Colonic mucosa (tissue), 4 donors: ENCODE measurements around the gene OR11H6. TPM values are rescaled to one million over a fixed set of nuclear protein-coding genes. Genes with fewer than 3 reads are reported as not detected.
"Not testable (repeated sequence)": the region's sequence is repeated elsewhere in the genome, so short reads cannot be mapped to it uniquely, and the experiment has no call there.

ENCODE experiments used
- DNase-seq: peaks from one replicate; pipeline ENCODE4 v3.0.0-alpha.2; 2020
- H3K27ac ChIP-seq: fragments of 200-600 bp; one replicate; pipeline ENCODE4 v1.8.0; 2021
- H3K27me3 ChIP-seq: fragments of 200-600 bp; one replicate; pipeline ENCODE4 v1.8.0; 2021
- H3K36me3 ChIP-seq: fragments of 200-600 bp; one replicate; pipeline ENCODE4 v1.8.0; 2021
- H3K4me1 ChIP-seq: fragments of 200-600 bp; one replicate; pipeline ENCODE4 v1.8.0; 2021; ENCODE audit warnings: mild to moderate bottlenecking
- H3K4me3 ChIP-seq: fragments of 200-600 bp; one replicate; pipeline ENCODE4 v1.8.0; 2021
- H3K9ac ChIP-seq, 2 donors: one replicate each; pipeline ENCODE4 v1.7.0; 2013; ENCODE audit warnings: control low read depth in 2 of 2, low read depth in 2 of 2, low read length in 2 of 2
- H3K9me3 ChIP-seq: fragments of 200-600 bp; one replicate; pipeline ENCODE4 v1.8.0; 2021
- CTCF ChIP-seq: fragments of 200-600 bp; IDR thresholded peaks from one replicate; pipeline ENCODE4 v1.8.0; 2022; ENCODE audit warnings: antibody characterized with exemption, mild to moderate bottlenecking
- intact Hi-C: fragments of 100-400 bp; cut with DNase I; formaldehyde crosslinking; loops from one replicate; pipeline ENCODE4 v1.14.1; 2022
- total RNA-seq, 2 donors: library from RNA; stranded (reverse); fragmentation: NEBNext Ultra II Directional in 1 of 2; extraction: Animal tissue kit (Norgen Biotek cat#: 25700) in 1 of 2; gene quantifications; one replicate each; pipeline ENCODE4 v1.2.1, GENCODE V29; 2021
- donor health status: healthy.
- donor health status: DM: no; HTN: no; CAD: no.
- donor health status: DM: no; HTN: no; CAD: no.

Gene OR11H6
- total RNA-seq, 2 donors from 2014 or later: not detected

- intact Hi-C loops: no loop called here
- Histone ChIP-seq H3K4me3 (no peak overlapping the region), H3K27ac (no peak overlapping the region)
Observed at GRCh38 chr14:20195911-20196310, 27.6 kb upstream of the OR11H6 start.

GRCh38 chr14:20197459-20197858, 26.1 kb upstream of the OR11H6 start:
- Histone ChIP-seq H3K4me1 (no peaks in the 10 kb centered on the region), H3K27ac (no peak overlapping the region), H3K36me3 (no peaks in the 10 kb centered on the region), H3K4me3 (no peak overlapping the region), H3K9ac (no peak overlapping the region), H3K9me3 (no peaks in the 10 kb centered on the region), H3K27me3 (no peaks in the 10 kb centered on the region)
- TF ChIP-seq CTCF: no peak
- intact Hi-C loops: no loop called here
- no peak for DNase-seq

More at GRCh38 chr14:20195911-20196310, 27.6 kb upstream of the OR11H6 start:
- Histone ChIP-seq H3K36me3 (no peaks in the 10 kb centered on the region), H3K9me3 (no peaks in the 10 kb centered on the region), H3K27me3 (no peaks in the 10 kb centered on the region), H3K9ac (no peak overlapping the region), H3K4me1 (no peaks in the 10 kb centered on the region)
- no peak for TF ChIP-seq CTCF
- DNase-seq: no peak

GRCh38 chr14:20198991-20199390, 24.5 kb upstream of the OR11H6 start:
- H3K36me3 ChIP-seq: no peaks in the 10 kb centered on the region
- no peak overlapping the region for H3K9ac ChIP-seq
- H3K27ac ChIP-seq: no peak overlapping the region
- no peaks in the 10 kb centered on the region for H3K4me1 ChIP-seq
- intact Hi-C loops: no loop called here
- no peaks in the 10 kb centered on the region for H3K27me3 ChIP-seq
- no peaks in the 10 kb centered on the region for H3K9me3 ChIP-seq
- TF ChIP-seq CTCF: no peak
- no peak for DNase-seq
- no peak overlapping the region for H3K4me3 ChIP-seq

GRCh38 chr14:20204721-20205120, 18.8 kb upstream of the OR11H6 start:
- H3K9me3 ChIP-seq: no peaks in the 10 kb centered on the region
- no peak overlapping the region for H3K27ac ChIP-seq
- DNase-seq: no peak
- no peak overlapping the region for H3K9ac ChIP-seq
- H3K27me3 ChIP-seq: no peaks in the 10 kb centered on the region
- H3K4me3 ChIP-seq: no peak overlapping the region
- no peak for TF ChIP-seq CTCF
- no peaks in the 10 kb centered on the region for H3K36me3 ChIP-seq
- H3K4me1 ChIP-seq: no peaks in the 10 kb centered on the region
- intact Hi-C loops: no loop called here

GRCh38 chr14:20209595-20209994, 13.9 kb upstream of the OR11H6 start:
- no peak for TF ChIP-seq CTCF
- no peaks in the 10 kb centered on the region for H3K4me1 ChIP-seq
- no peak overlapping the region for H3K9ac ChIP-seq
- no peaks in the 10 kb centered on the region for H3K36me3 ChIP-seq
- H3K27me3 ChIP-seq: no peaks in the 10 kb centered on the region
- intact Hi-C loops: no loop called here
- H3K4me3 ChIP-seq: no peak overlapping the region
- no peak overlapping the region for H3K27ac ChIP-seq
- H3K9me3 ChIP-seq: no peaks in the 10 kb centered on the region
- DNase-seq: no peak

- H3K4me1 ChIP-seq, H3K9me3 ChIP-seq, DNase-seq, H3K27ac ChIP-seq, intact Hi-C loops, H3K36me3 ChIP-seq, H3K27me3 ChIP-seq, H3K9ac ChIP-seq, H3K4me3 ChIP-seq: not testable (repeated sequence)
Observed at GRCh38 chr14:20212406-20212805, 11.1 kb upstream of the OR11H6 start.
